HG03378 (cell line): Measurements from ENCODE around the gene VASH1.

Experiments used
- ATAC-seq: cut with Tn5 transposase; IDR thresholded peaks from one replicate; pipeline ENCODE4 v1.9.1; 2021; ENCODE audit warnings: mild to moderate bottlenecking, moderate library complexity; ENCODE audit not compliant: unreplicated experiment

VASH1 gene

DNA sequence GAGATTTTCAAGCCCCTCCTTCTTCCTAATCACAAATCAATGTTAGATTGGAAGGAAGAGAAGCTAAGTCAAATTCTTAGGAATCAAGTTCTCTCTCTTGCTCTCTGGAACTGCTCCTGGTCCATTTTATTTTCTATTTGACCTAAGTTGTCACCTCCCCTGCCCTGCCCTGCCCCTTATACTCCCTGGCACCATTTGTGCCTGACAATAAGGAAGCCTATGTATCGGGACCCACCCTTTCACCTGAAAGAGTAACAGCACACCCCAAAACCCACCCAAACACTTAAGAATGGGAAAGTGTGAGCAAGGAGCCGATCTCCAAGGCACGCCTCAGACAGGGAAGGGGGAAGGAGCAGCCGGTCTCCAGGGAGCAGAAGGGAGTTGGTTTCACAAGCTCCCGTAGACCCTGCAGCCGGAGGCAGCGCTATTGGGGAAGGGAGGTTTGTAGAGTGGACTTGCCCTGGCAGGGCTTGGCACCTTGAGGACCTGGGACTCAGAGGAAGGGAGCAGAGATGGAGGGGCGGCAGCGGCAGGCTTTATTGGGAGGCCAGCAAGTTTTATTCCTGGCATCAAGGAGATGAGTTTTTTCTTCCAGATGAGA lies 66.5 kb downstream of the VASH1 start:
- ATAC-seq = no peak

DNA sequence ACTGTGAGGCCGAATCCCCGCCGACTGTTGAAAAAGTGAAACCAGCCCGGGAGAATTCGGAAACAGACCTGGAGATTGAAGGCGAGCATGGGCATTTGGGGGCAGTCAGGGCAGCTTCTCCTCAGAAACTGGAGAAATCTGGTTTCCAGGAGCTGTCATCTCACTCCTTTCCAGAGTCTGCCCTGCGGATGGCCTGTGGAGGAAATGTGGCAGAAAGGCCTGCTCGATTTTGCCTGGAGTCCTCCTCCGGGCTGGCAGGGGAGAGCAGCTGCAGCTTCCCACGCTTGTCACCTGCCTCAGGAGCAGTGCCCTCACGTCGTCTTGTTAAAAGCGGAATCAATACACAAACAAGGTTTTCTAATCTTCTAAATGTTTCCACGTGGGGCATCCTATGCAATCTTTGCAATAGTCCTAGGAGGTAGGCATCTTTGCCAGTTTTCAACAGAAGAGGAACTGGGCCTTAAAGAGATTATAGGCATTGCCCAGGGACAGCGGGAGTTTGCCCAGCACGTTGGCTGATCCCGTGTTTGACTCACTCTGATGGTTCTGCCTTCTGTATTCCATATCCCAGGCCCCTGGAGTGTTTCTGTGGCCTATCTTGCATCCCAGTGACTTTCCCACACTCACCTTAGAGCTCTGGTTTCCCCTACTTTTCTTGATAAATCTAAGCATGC lies 67.2 kb downstream of the VASH1 start:
- no peak for ATAC-seq

DNA sequence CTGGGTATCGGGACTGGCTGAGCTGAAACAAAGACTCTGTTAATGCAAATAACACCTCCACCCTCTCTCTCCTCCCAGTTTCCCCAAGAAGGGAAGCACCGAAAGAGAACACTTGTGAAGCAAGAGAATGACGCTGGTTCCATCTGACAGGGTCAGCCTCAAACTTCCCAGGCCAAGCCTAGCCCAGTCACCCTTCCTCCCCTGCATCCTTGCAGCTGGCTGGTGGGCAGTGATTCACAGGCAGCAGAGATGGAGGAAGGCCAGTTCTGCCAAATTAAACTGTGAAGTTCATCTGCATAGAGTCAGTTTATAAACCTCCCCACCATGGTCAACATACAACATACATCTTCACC lies 67.7 kb downstream of the VASH1 start:
- no peak for ATAC-seq

DNA sequence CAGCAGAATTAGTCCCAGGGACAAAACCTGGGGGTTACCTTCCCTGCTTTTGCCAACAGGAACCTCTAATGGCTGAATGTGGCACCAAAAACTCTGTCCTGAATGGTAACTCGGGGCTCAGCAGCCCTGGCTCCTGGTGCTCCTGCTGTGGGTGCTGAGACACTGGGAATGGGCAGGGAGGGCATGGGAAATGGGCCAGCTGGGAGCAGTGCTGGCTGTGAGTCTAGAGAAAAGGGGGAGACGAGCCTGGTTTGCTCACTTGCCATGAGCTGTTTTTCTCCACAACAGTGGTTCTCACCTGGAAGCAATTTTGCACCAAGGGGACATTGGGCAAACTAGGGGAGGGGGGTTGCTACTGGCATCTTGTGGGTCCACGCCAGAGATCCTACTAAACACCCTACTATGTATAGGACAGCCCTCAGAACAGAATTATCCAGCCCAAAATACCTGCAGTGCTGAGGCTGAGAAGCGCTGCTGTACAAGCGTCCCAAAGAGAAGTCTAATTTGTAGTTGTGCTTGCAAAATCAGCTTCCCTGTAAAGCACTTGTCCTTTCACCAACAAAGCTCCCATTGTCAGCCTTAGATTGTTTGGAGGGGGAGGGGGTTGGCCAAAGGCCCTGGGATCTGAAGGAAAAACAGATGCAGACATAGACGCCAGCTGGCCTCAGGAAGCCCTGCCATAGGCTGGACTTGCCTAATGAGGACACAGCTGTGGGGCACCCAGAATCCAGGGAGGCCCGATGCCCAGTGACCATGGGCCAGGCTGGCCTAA lies 68.6 kb downstream of the VASH1 start:
- no peak for ATAC-seq

DNA sequence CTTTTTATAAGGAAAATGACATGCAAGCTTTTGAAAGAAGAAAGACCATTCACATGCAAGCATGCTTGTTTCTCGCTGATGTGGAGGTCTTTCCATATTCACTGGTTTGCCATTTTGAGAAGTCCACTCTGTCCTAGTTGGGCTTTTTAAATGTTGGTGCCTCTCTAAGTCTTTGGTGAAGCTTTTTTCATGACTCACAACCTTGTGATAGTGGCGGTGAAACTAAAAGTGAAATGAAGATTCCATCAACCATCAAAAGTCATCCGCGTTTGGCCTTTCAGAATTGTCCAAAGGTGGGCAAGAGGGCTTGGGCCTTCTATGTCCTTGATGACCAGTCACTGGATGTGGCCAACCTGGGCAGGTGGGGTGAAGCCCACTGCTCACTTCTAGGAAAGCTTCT lies 69.3 kb downstream of the VASH1 start:
- no peak for ATAC-seq

DNA sequence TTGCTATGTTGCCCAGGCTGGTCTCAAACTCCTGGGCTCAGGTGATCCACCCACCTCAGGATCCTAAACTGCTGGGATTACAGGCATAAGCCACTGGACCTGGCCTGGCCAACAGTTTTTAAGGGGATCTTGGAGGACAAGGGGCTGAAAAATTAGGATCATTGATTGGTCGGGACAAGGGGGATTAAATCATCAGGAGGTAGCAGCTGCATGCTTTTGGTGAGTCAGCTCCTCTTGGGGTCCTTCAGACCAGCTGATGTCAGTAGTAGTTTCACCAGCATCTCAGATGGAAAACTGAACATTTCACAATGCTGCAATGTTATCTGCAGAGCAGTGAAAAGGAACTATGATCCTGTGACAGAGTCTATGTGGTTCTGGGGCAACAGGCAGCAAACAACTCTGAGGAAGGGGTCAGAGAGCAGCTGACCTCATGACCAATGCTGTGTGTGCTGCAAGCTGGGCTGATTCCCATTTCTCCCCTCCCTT lies 71.3 kb downstream of the VASH1 start:
- no peak for ATAC-seq
